Cardiac septum (tissue), 1 donor: ENCODE measurements around the gene CARD9. TPM values are rescaled to one million over a fixed set of nuclear protein-coding genes. Genes with fewer than 3 reads are reported as not detected.

Experiments used
- DNase-seq: peaks from one replicate; pipeline ENCODE4 v3.0.0-alpha.2; 2020; ENCODE audit warnings: low spot score
- intact Hi-C: fragments of 100-400 bp; cut with DNase I; formaldehyde crosslinking; loops from one replicate; pipeline ENCODE4 v1.14.0; 2022
- total RNA-seq: library from RNA; stranded (reverse); fragmentation: NEBNext Ultra II Directional; extraction: Animal tissue kit (Norgen Biotek cat#: 25700); gene quantifications from one replicate; pipeline ENCODE4 v1.2.1, GENCODE V29; 2021
- donor health status: DM: no; HTN: no; CAD: no.

The CARD9 gene
- total RNA-seq, 1 donor from 2014 or later = 0.70 TPM

DNA sequence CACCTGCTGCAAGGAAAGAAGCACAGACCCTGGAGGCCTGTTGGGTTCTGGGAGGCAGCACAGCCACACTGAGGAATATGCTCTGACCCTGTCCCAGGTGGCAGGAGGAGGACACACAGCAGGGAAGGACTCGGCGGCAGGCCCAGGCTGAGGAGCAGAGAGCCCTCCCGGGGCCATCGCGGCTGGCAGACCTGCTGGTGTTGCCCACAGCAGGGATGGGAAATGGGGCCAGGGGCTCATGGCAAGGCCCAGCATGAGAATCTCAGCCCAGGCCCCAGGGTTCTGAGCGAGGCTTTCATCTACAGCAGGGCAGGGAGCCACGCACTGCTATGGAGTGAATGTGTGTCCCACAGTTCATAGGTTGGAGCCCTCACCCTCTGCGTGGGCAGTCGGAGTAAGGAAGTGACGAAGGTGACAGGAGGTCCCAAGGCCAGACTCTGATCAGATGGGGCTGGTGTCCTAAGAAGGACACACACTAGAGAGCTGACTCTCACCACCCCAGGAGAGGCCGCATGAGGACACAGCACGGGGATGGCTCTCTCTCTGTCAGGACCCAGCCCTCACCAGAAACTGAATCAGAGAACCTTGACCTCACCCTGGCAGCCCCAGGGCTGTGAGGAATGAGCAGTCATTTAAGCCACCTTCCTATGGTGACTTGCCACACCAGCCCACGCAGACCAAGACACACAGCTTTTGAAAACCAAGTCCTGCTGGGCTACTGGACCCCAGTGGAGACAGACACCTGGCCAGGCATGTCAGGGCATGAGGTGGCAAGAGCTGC, 56.4 kb downstream of the CARD9 start:
- intact Hi-C loops = no loop called here
- no peak for DNase-seq

DNA sequence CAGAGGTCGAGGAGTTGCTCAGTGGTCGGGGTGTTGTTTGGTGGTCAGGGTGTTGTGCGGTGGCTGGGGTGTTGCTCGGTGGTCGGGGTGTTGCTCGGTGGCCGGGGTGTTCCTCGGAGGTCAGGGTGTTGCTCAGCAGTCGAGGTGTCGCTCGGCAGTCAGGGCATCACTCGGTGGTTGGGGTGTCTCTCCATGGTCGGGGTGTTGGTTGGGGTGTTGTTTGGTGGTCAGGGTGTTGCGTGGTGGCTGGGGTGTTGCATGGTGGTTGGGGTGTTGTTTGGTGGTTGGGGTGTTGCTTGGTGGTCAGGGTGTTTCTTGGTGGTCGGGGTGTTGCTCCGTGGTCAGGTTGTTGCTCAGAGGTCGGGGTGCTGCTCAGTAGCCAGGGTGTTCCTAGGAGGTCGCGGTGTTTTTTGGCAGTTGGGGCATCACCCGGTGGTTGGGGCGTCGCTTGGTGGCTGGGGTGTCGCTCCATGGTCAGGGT, 57.2 kb downstream of the CARD9 start:
- intact Hi-C loops = no loop called here
- no peak for DNase-seq

DNA sequence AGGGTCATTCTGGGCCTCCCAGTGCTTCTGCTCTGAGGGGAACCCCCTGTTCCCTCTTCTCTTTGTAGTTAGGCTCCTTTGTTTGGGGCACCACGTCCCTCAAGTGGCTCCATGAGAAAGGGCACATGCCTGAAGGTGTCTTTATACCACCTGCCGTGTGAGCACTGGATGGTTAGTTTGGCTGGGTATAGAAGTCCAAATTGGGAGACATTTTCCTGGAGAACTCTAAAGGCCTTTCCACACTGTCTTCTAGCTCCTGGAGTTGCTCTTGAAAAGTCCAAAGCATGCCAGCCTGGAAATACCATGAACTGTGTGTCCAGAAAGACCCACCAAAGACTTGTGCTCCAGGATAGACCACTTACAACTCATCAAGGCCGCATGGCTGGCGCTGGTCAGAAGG, 58.5 kb downstream of the CARD9 start:
- DNase-seq = no peak
- intact Hi-C loops = no loop called here

DNA sequence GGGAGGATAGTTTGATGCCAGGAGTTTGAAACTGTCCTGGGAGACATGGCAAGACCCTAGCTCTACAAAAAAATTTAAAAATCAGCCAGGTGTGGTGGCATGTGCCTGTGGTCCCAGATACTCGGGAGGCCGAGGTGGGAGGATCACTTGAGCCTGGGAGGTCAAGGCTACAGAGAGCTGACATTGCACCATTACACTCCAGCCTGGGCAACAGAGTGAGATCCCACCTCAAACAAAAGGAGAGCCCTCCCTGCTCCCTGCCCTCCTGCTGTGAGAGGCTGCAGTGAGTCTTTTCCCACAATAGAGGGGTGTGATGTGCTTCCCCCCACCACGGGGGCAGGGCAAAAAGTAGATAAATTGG, 59.4 kb downstream of the CARD9 start:
- intact Hi-C loops = no loop called here
- no peak for DNase-seq

Other genes starting within 250 kb of the CARD9 start
- gene LHX3, start 168.5 kb downstream of the CARD9 start, total RNA-seq = not detected
- gene QSOX2, start 127.9 kb downstream of the CARD9 start, total RNA-seq = 7.2 TPM
- gene CCDC187, start 69.6 kb downstream of the CARD9 start, total RNA-seq = 0.03 TPM
- 35.1 TPM for gene GPSM1, start 46.1 kb downstream of the CARD9 start, total RNA-seq
- 34.1 TPM for gene DNLZ, start 9.9 kb downstream of the CARD9 start, total RNA-seq
- gene SNAPC4, start 26.5 kb upstream of the CARD9 start, total RNA-seq = 3.9 TPM
- gene ENTR1, start 36.9 kb upstream of the CARD9 start, total RNA-seq = 23.1 TPM
- 68.9 TPM for gene PMPCA, start 37.0 kb upstream of the CARD9 start, total RNA-seq
- gene INPP5E, start 66.2 kb upstream of the CARD9 start, total RNA-seq = 14.2 TPM
- 33.7 TPM for gene SEC16A, start 109.4 kb upstream of the CARD9 start, total RNA-seq
- gene NOTCH1, start 172.4 kb upstream of the CARD9 start, total RNA-seq = 29.7 TPM